Measurements from ENCODE around the gene EIF4ENIF1.

- TF ChIP-seq RFX5 (IDR thresholded peaks at IDR 0.05) = no peak
- no peak for TF ChIP-seq CBX8 (IDR thresholded peaks at IDR 0.05)
- no peak for TF ChIP-seq NFE2L2 (conservative IDR thresholded peaks at IDR 0.05; ENCODE audit: low read length)
- TF ChIP-seq HDAC2 (IDR thresholded peaks at IDR 0.05) = no peak
- no peak for TF ChIP-seq RNF2 (IDR thresholded peaks at IDR 0.05; ENCODE audit: borderline replicate concordance, low read depth)
- no peak for TF ChIP-seq CHD4 (IDR thresholded peaks at IDR 0.05; ENCODE audit: borderline replicate concordance)
- TF ChIP-seq SMC3 (IDR thresholded peaks at IDR 0.05) = no peak
- no peak for TF ChIP-seq CTCF (IDR thresholded peaks at IDR 0.05)
- no peak for TF ChIP-seq CEBPB (IDR thresholded peaks at IDR 0.05)
- TF ChIP-seq USF2 (IDR thresholded peaks at IDR 0.05) = no peak
- TF ChIP-seq HES2 (IDR thresholded peaks at IDR 0.05) = no peak
Measured at GRCh38 chr22:31477329-31477728, 12.3 kb downstream of the EIF4ENIF1 start.

All from A549 (cell line).